GM18505 (cell line): ENCODE results near the gene ZNF77.
"Not testable (repeated sequence)": the region's sequence is repeated elsewhere in the genome, so short reads cannot be mapped to it uniquely, and the experiment has no call there.

ENCODE experiments used
- ATAC-seq: cut with Tn5 transposase; IDR thresholded peaks from one replicate; pipeline ENCODE4 v1.9.1; 2021; ENCODE audit not compliant: unreplicated experiment
- POLR2A ChIP-seq: IDR thresholded peaks from 4 replicates; pipeline ENCODE4 v1.6.1; 2011; ENCODE audit warnings: borderline replicate concordance; ENCODE audit not compliant: insufficient read depth, insufficient read length; ENCODE audit errors: extremely low read depth

The ZNF77 gene

GRCh38 chr19:2962018-2962670 lies 17.4 kb upstream of the ZNF77 start:
- ATAC-seq = no peak
- TF ChIP-seq POLR2A = no peak

- ATAC-seq = no peak
- TF ChIP-seq POLR2A = no peak
These were observed 15.3 kb upstream of the ZNF77 start for GRCh38 chr19:2960120-2960519.

GRCh38 chr19:2957160-2957559 lies 12.4 kb upstream of the ZNF77 start:
- no peak for TF ChIP-seq POLR2A

GRCh38 chr19:2952953-2953481 lies 8.2 kb upstream of the ZNF77 start:
- TF ChIP-seq POLR2A = no peak
- ATAC-seq = no peak

More at GRCh38 chr19:2957160-2957559, 12.4 kb upstream of the ZNF77 start:
- ATAC-seq = no peak

GRCh38 chr19:2950286-2951124 lies 5.7 kb upstream of the ZNF77 start:
- peak; percentile 89 for ATAC-seq
- peak; percentile 97 for TF ChIP-seq POLR2A

- peak; percentile 3 for ATAC-seq
- no peak for TF ChIP-seq POLR2A
These were observed 5.1 kb upstream of the ZNF77 start for GRCh38 chr19:2949939-2950285.

GRCh38 chr19:2945575-2946184 lies 909 bp upstream of the ZNF77 start:
- ATAC-seq = no peak
- no peak for TF ChIP-seq POLR2A

GRCh38 chr19:2944403-2944774 lies 382 bp downstream of the ZNF77 start:
- TF ChIP-seq POLR2A = no peak
- ATAC-seq = no peak

GRCh38 chr19:2942928-2943640 lies 1.7 kb downstream of the ZNF77 start:
- TF ChIP-seq POLR2A = no peak
- ATAC-seq = no peak

- not testable (repeated sequence) for ATAC-seq
These were observed 8.9 kb downstream of the ZNF77 start for GRCh38 chr19:2935863-2936262.

GRCh38 chr19:2933490-2933910 lies 11.3 kb downstream of the ZNF77 start:
- TF ChIP-seq POLR2A = no peak
- ATAC-seq = no peak

- ATAC-seq = no peak
- no peak for TF ChIP-seq POLR2A
These were observed 17.7 kb downstream of the ZNF77 start for GRCh38 chr19:2927032-2927430.

- TF ChIP-seq POLR2A = no peak
- ATAC-seq = no peak
These were observed 18.3 kb downstream of the ZNF77 start for GRCh38 chr19:2926341-2927031.
